K562 (cell line): ENCODE measurements around the gene PDCD7. TPM values are rescaled to one million over a fixed set of nuclear protein-coding genes. Genes with fewer than 3 reads are reported as not detected.

Source experiments
- ATF7 ChIP-seq: fragments of 450-650 bp; IDR thresholded peaks from 2 replicates; pipeline ENCODE4 v1.7.1; 2014; ENCODE audit warnings: mild to moderate bottlenecking, moderate library complexity
- BCLAF1 ChIP-seq, 2 experiments: fragments of 450-650 bp in 1 of 2; IDR thresholded peaks; 2 replicates each; pipeline ENCODE4 v1.6.1; 2011 to 2017; ENCODE audit warnings: low read depth in 2 of 2, antibody characterized with exemption in 1 of 2, borderline replicate concordance in 1 of 2, low read length in 1 of 2, mild to moderate bottlenecking in 1 of 2, mixed read lengths in 1 of 2; ENCODE audit not compliant: control insufficient read depth in 1 of 2
- ESRRB ChIP-seq: fragments of 250-450 bp; sonication (Bioruptor Pico); IDR thresholded peaks from 2 replicates; pipeline ENCODE4 v1.5.0; 2020; ENCODE audit warnings: mild to moderate bottlenecking, moderate library complexity, borderline replicate concordance
- JUNB ChIP-seq: fragments of 450-650 bp; formaldehyde crosslinking; conservative IDR thresholded peaks from 2 replicates; pipeline ENCODE4 v1.4.0; 2020; ENCODE audit warnings: mild to moderate bottlenecking
- LEF1 ChIP-seq: fragments of 450-650 bp; IDR thresholded peaks from 2 replicates; pipeline ENCODE4 v1.6.1; 2016; ENCODE audit warnings: mild to moderate bottlenecking
- MXD1 ChIP-seq: fragments of 250-450 bp; sonication (Bioruptor Pico); IDR thresholded peaks from 2 replicates; pipeline ENCODE4 v1.8.0; 2021; ENCODE audit warnings: borderline replicate concordance, mild to moderate bottlenecking, moderate library complexity; ENCODE audit not compliant: poor library complexity, severe bottlenecking
- MYNN ChIP-seq, 2 experiments: sonication (generic); formaldehyde crosslinking in 1 of 2; IDR thresholded peaks; 2 replicates each; pipeline versions ENCODE4 v1.5.0 to v1.6.1; 2016 to 2020; ENCODE audit warnings: antibody characterized with exemption in 1 of 2, missing genetic modification reagents in 1 of 2
- NONO ChIP-seq, 2 experiments: fragments of 200-400 bp in 1 of 2; fragments of 450-650 bp in 1 of 2; formaldehyde crosslinking in 1 of 2; IDR thresholded peaks; 2 replicates each; pipeline ENCODE4 v1.6.1; 2017; ENCODE audit warnings: low read depth in 2 of 2, mild to moderate bottlenecking in 2 of 2, moderate library complexity in 2 of 2, low read length in 1 of 2
- NRF1 ChIP-seq, 2 experiments: fragments of 450-650 bp; IDR thresholded peaks in 1 of 2; conservative IDR thresholded peaks in 1 of 2; 2 replicates each; pipeline ENCODE4 v1.6.1; 2014; ENCODE audit warnings: mild to moderate bottlenecking in 2 of 2
- SOX6 ChIP-seq: fragments of 450-650 bp; IDR thresholded peaks from 2 replicates; pipeline ENCODE4 v1.6.1; 2014; ENCODE audit warnings: mild to moderate bottlenecking
- SRSF7 ChIP-seq: fragments of 200-400 bp; formaldehyde crosslinking; optimal IDR thresholded peaks from 2 replicates; pipeline ENCODE3; 2017; ENCODE audit warnings: mild to moderate bottlenecking, low read depth, low read length
- TAF1 ChIP-seq: IDR thresholded peaks from 2 replicates; pipeline ENCODE4 v1.6.1; 2011; ENCODE audit warnings: mild to moderate bottlenecking, low read length, moderate library complexity; ENCODE audit not compliant: insufficient read depth, control insufficient read depth, severe bottlenecking; ENCODE audit errors: extremely low read depth
- TAF9B ChIP-seq: fragments of 450-650 bp; IDR thresholded peaks from 2 replicates; pipeline ENCODE4 v1.6.1; 2018; ENCODE audit warnings: mild to moderate bottlenecking; ENCODE audit not compliant: partially characterized antibody
- TCF7 ChIP-seq: sonication (generic); IDR thresholded peaks from 2 replicates; pipeline ENCODE4 v1.6.1; 2016; ENCODE audit warnings: antibody characterized with exemption, borderline replicate concordance
- ZBTB17 ChIP-seq: fragments of 450-650 bp; formaldehyde crosslinking; IDR thresholded peaks from 2 replicates; pipeline ENCODE4 v1.4.0; 2020; ENCODE audit warnings: mild to moderate bottlenecking
- ZBTB7A ChIP-seq: IDR thresholded peaks from 2 replicates; pipeline ENCODE4 v1.6.1; 2011; ENCODE audit warnings: low read depth, mild to moderate bottlenecking, low read length, moderate library complexity, borderline replicate concordance; ENCODE audit not compliant: control insufficient read depth
- ZNF274 ChIP-seq: IDR thresholded peaks from 2 replicates; pipeline ENCODE4 v1.6.1; 2011; ENCODE audit warnings: low read depth, mild to moderate bottlenecking, low read length, moderate library complexity, borderline replicate concordance
- ZNF311 ChIP-seq: fragments of 250-450 bp; sonication (Bioruptor Pico); IDR thresholded peaks from 2 replicates; pipeline ENCODE4 v1.4.0; 2020; ENCODE audit warnings: mild to moderate bottlenecking, moderate library complexity
- ZNF57 ChIP-seq: fragments of 450-650 bp; formaldehyde crosslinking; IDR thresholded peaks from 2 replicates; pipeline ENCODE4 v1.4.0; 2020; ENCODE audit warnings: mild to moderate bottlenecking, moderate library complexity
- ZNF75A ChIP-seq: fragments of 450-650 bp; formaldehyde crosslinking; IDR thresholded peaks from 2 replicates; pipeline ENCODE4 v1.4.0; 2020; ENCODE audit warnings: mild to moderate bottlenecking
- polyA plus RNA-seq, 8 experiments: library from polyadenylated mRNA; depleted of rRNA in 4 of 8; stranded (reverse) in 5 of 8; unstranded in 3 of 8; fragments of >200 nt; fragmentation: Nextera tagmentation in 2 of 8; fragmentation: Illumina TruSeq in 1 of 8; extraction: Ambion mirVana in 2 of 8; extraction: Trizol in 1 of 8; gene quantifications; 2 replicates each; pipeline versions ENCODE4 v1.2.1 to v1.2.3, GENCODE V29; 2011 to 2014; ENCODE audit warnings: inconsistent platforms in 1 of 8, missing spikeins in 1 of 8
- total RNA-seq, 7 experiments: library from RNA; depleted of rRNA in 6 of 7; stranded (reverse); fragments of >200 nt in 6 of 7; fragmentation: Illumina TruSeq in 2 of 7; extraction: Trizol in 2 of 7; gene quantifications; 2 replicates each; pipeline versions ENCODE4 v1.2.1 to v1.2.3, GENCODE V29; 2011 to 2021; ENCODE audit warnings: low replicate concordance in 1 of 7
- TF ChIP-seq, protein P1 (sequence below): fragments of 250-450 bp; sonication (Bioruptor Pico); IDR thresholded peaks from 2 replicates; pipeline ENCODE4 v1.4.0; 2020
- TF ChIP-seq, protein P2 (sequence below): fragments of 250-450 bp; sonication (Bioruptor Pico); IDR thresholded peaks from 2 replicates; pipeline ENCODE4 v1.8.0; 2022; ENCODE audit warnings: moderate library complexity, mild to moderate bottlenecking, inconsistent platforms

PDCD7 gene
- total and polyA plus RNA-seq, 9 of the 15 experiments (the other 6 are each of a cell fraction or from before 2014, with no cell fraction given): 11.8 to 30.2 (median 18.8) TPM

DNA sequence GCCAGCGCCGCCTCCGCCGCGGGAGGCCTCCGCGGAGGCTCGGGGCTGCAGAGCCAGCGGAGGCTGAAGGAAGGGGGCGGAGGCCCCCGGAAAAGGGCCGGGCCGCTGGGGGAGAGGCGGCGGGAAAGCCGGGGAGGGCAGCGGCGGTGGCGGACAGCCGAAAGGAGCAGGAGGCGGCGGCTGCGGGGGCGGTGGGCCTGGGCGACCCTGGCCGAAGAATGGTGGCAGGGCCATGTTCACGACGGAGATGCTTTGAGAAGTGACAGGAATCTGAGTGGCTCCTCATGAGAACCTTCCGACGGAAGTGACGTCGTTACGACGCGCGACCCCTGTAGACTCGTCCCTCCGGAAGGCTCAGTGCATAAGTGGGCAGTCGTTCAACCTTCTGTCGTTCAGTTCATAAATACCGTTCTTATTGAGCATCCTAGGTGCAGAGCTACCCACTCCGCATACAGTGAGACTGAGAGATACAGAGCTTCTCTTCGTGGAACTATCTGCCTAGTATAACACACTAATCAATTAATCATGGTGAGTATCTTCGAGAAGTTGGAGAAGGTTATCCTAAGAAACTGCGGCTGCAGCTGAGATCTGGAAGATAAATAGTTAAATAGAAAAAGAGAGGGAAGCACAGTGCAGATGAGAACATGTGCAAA lies at the start of gene PDCD7 (continued):
- peak; percentile 89 for TF ChIP-seq ZBTB7A
- TF ChIP-seq TAF1: peak; percentile 94
- TF ChIP-seq ZBTB17 (CRISPR knock-in tag): 0 out of 2 replicates have a peak, but pooled peaks have one; percentile 14
- TF ChIP-seq, protein P1, sequence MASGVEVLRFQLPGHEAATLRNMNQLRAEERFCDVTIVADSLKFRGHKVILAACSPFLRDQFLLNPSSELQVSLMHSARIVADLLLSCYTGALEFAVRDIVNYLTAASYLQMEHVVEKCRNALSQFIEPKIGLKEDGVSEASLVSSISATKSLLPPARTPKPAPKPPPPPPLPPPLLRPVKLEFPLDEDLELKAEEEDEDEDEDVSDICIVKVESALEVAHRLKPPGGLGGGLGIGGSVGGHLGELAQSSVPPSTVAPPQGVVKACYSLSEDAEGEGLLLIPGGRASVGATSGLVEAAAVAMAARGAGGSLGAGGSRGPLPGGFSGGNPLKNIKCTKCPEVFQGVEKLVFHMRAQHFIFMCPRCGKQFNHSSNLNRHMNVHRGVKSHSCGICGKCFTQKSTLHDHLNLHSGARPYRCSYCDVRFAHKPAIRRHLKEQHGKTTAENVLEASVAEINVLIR (CRISPR knock-in tag): peak; percentile 94
- 0 out of 4 replicates have a peak, but pooled peaks of 1 of the 2 experiments have one; percentile 7 for TF ChIP-seq NRF1 (conservative IDR thresholded peaks at IDR 0.05 in 1 of 2, IDR thresholded peaks at IDR 0.05 in 1 of 2)
- no peak for TF ChIP-seq ZNF311
- 0 out of 2 replicates have a peak, but pooled peaks have one; percentile 14 for TF ChIP-seq LEF1
- no peak for TF ChIP-seq JUNB (CRISPR knock-in tag)
- 0 out of 2 replicates have a peak, but pooled peaks have one; percentile 40 for TF ChIP-seq SOX6
- peak in 1 of 2 experiments; percentile 21; a peak in 1 of 4 replicates for TF ChIP-seq NONO (IDR thresholded peaks at IDR 0.05; ENCODE audit: low read depth in 2 of 2, low read length in 1 of 2)
- TF ChIP-seq TAF9B: peak; percentile 77
- no peak for TF ChIP-seq ZNF274
- TF ChIP-seq ZNF75A (CRISPR knock-in tag): no peak
- TF ChIP-seq, protein P2, sequence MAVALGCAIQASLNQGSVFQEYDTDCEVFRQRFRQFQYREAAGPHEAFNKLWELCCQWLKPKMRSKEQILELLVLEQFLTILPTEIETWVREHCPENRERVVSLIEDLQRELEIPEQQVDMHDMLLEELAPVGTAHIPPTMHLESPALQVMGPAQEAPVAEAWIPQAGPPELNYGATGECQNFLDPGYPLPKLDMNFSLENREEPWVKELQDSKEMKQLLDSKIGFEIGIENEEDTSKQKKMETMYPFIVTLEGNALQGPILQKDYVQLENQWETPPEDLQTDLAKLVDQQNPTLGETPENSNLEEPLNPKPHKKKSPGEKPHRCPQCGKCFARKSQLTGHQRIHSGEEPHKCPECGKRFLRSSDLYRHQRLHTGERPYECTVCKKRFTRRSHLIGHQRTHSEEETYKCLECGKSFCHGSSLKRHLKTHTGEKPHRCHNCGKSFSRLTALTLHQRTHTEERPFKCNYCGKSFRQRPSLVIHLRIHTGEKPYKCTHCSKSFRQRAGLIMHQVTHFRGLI (CRISPR knock-in tag): no peak
- TF ChIP-seq MXD1 (CRISPR knock-in tag): no peak
- TF ChIP-seq ESRRB (CRISPR knock-in tag): no peak
- TF ChIP-seq ZNF57 (CRISPR knock-in tag): no peak
- TF ChIP-seq SRSF7: no peak
- no peak for TF ChIP-seq TCF7
- TF ChIP-seq ATF7: peak; percentile 65
- TF ChIP-seq BCLAF1 (IDR thresholded peaks at IDR 0.05; ENCODE audit: borderline replicate concordance in 1 of 2, control insufficient read depth in 1 of 2, low read depth in 2 of 2, low read length in 1 of 2): no peak
- no peak for TF ChIP-seq MYNN (IDR thresholded peaks at IDR 0.05)
- TF ChIP-seq MYNN (CRISPR knock-in tag; IDR thresholded peaks at IDR 0.05): no peak
